OCI-M2 (cell line): ENCODE results near the gene DLEC1.
"Not testable (repeated sequence)": the region's sequence is repeated elsewhere in the genome, so short reads cannot be mapped to it uniquely, and the experiment has no call there.

Experiments used
- DNase-seq: peaks from one replicate; lab custom pipeline; 2025; ENCODE audit not compliant: unreplicated experiment; lab: John Stamatoyannopoulos, UW

DLEC1 gene

DNA sequence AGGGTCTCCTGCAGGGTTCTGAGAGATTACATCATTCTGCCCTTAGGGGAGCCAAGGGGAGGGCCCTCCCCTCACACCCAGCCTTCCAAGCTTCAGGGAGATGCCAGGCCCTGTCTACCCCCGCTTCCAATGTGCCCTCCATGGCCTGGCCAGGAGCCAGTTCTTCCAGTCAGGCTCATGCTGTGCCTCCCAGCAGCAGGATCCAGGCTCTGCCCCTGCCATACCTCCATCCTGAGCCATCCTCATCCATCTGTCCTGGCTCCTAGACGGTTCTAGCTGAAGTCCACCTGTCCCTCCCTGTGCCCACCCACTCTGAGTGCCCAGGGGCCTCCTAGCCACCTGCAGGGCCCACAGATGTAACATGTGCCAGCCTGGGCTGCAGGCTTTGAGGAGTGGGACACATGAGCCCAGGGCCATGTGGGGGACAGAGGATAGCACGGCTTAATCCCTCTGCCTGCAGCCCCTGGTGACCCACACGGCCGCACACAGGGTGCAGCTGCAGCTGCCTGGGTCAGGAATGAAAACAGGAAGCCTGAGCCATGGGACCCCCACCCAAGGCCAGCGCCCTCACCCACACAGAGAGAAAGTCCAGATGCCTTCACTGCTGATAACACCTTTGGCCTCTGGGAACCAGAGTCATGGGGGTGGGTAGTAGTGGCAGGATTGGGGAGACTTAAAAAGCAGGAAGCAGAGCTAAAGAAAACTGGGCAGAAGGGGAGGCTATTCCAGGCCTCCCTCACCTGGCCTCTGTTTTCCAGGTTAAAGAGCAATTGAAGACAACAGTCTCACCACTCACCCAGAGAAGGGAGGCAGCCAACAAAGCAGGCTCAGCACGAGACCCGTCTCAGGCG, 21.3 kb upstream of the DLEC1 start:
- DNase-seq = no peak

DNA sequence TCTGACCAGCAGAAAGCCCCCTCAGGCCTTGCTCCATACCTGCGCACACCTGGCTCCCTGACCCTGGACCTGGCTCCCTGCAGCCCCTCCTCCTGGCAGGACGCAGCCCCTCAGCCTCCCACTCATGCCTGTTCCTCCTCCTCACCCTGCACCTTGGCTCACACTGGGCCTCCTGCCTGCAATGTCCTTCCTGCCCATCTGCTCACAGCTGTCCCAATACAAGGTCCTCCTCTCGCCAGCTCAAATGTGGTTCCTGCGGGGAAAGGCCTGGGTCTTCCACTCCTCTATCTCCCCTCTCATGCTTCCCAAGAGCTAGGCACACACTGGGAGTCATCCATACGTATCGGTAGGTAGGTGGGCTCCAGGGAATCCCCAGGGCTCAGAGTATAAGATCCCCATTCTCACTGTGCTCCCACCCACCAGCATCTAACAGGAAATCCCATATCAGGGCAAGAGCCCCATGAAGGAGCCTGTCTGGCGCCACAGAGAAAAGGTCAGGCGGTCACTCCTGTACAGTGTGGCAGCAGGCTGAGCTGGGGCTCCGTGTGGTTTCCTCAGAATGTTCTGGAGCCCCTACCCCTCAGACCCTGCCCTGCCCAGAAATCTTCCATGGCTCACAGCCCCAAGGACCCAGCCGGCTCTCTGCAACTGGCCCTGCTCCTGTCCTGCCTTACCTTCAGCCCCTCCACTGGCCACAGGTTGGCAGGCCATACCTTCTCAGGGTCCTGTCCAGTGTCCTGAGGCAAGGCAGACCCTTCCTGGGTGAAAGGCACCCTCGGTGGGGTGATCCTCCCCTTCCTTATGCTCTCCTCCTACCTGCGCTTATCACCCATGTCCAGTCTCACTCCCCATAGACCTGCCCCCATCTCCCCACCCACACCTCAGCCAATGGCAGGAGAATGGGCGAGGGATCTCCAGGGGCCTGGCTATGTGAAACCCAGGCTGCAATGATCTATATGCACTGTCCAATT, 20.4 kb upstream of the DLEC1 start:
- DNase-seq = no peak

DNA sequence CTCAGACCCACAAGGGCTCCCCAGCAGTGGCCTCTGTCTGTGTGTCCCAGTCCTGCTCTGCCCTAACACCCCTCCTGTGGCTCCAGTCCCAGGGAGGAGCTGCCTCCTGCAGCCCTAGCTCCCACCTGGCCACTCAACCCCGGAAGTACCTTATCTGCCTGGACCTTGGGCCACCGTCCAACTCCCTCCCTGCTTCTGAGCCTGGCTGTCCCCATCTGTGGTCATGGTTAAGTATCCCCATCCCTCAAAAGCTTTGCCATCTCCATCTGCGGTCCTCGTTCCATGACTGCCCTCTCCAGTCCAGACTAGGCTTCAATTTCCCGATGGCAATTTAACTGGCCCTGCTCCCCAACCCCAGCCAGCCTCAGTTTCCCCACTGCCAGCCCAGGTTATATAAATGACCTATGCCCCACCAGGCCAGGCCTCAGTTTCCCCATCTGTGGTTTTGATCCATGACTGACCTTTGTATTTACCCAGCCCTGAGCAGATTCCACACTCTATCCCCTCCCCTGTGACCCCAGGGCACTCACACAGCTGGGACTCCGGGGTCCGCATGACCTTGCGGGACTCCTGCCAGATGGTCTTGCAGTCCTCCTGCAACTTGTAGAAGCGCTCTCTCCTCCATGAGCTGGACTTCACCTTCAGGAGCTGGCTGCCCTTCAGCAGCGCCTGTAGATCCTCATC, 19.2 kb upstream of the DLEC1 start:
- DNase-seq = no peak

DNA sequence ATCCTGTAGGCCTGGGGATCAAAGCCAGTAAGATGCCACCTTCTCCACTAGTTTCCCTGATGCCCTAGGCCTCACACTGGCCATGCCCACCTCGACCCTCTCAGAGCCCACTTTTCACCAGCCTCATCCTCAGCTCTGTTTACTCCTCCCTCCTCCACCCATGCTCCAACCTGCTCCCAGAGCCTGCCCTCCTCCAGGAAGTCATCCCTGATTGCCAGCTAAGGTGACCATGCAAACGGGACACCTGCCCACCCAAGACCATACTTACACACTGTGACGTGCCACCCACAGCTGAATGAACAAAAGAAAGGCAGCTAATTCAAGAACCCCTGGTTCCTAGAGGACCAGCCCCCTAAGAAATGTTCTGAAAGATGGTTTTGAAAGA, 18.7 kb upstream of the DLEC1 start:
- DNase-seq = no peak

DNA sequence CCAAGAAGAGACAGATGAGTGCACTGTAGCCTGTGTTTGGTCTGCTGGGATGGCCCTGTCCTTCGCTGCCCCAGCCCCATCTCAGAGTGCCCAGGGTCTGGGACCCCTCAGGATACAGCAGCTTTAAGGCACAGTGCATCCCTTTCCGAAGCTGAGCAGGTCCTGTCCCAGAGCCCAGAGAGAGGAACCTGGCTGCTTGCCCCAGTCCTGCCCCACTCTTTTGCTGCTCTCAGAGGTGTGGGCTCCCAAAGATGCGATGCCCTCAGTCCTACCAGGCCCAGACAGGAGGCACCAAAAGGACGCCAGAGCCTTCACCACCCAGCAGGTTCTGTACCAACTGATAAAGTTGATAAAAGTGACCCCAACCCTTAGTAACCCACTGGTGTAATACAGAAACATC, 17.8 kb upstream of the DLEC1 start:
- DNase-seq = no peak

DNA sequence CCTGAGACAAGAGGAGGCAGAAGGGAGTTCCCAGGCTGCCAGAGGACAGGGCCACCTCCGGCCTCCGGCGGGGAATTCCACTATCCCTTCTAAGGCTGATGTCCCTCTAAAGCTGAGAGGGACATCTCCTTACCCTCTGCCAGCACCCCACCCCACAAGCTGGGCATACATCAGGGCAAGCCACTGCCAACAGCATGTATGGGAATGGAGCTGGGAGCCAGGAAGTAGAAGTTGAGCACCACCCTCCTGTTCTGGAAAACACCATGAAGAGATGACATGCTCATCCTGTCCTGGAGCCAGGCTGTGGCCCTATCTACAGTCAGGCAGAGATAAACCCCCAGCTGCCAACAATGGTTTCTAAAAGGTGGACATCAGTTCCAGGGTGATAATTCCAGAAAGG, 16.7 kb upstream of the DLEC1 start:
- no peak for DNase-seq

DNA sequence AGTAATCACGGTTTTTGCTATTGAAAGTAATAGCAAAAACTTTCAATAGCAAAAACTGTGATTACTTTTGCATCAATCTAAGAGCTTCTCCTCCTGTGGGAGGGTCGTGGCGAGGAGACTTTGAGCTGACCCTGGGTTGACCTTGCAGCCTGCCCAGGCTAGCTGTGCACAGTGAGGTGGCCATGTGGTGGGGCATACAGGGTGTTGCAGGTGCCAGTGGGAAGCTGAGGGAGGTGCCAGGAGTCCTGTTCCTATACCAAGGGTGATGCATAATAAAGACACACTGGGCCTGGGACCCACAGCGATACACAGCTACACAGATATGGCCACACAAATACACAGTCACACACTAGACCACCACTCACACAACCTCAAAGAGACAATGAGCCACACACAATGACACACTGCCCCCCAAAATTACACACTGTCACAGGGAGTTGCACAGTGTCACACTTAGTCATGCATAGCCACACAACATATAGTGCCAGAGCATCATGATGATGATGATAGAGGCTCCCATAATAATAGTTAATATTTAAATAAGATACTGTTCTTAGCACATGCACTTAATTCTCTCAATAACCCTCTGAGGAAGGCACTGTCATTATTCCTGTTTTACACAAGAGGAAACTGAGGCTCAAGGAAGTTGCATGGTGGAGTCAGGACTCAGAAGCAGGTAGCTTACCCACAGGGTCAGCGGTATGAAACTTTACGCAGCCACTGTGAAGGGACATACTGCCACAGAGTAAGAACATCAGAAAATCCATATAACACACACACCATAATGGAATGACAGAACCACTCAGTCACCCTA, 15.9 kb upstream of the DLEC1 start:
- no peak for DNase-seq

DNA sequence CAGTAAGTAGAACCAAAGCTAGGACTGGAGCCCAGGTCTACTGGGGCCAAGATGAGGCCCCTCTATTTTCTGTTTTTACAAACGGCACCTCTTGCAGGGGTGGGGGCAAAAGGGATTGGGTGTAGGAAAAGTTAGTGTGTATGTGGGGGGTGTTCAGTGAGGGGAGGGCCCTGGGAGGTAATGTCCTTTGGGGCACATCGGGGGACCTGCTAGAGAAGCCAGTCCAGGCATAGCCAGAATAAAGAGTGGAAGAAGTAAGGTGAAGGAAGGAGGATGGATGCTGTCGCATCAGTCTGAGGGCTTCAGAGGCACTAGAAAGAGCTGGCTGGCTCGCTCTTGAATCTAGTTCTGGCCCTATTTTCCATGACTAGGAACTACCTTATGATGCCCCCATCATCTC, 12.2 kb upstream of the DLEC1 start:
- no peak for DNase-seq

DNA sequence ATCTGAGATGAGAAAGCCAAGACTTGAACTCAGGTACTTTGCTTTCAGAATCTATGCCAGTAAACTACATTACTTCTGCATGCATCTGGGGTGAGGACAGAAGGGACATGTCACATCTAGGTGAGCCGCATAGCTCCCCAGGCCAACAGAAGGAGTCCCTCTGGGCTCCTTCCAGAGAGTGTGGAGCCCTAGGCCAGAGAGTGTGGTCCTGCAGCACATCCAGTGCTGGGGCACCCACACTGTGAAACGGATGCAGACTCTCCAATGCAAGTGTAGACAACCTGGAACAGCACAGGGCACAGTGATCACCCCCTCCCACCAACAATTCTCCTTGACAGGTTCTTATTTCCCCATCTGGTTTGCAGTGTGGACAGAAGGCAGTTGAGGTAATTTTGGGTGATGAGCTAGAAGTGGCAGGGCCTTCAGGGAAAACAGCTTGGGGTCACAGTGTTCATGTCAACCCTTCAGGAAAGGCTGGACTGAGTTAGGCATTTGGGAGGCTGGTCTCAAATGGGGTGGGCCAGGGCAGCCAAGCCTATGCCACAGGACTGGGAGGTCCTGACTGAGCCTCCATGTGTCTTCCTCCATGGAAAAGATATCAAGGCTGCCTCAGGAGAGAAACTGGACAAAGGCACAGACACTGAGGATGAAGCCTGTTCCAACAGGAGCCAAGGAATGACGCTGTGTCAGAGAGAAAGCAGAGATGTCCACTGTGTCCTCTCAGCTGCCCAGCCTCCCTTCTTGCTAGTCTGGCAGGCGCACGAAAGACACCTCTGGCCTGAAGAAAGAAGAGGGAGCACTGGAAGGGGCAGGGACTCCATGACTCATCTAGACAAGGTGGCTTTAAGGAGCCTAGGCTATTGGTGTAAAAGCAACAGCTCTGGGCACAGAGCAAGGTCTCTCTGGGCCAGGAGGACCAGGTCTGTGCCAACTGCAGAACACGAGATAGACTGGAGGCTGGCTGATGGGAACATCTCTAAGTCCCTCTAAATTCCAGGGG, 11.2 kb upstream of the DLEC1 start:
- DNase-seq = no peak

DNA sequence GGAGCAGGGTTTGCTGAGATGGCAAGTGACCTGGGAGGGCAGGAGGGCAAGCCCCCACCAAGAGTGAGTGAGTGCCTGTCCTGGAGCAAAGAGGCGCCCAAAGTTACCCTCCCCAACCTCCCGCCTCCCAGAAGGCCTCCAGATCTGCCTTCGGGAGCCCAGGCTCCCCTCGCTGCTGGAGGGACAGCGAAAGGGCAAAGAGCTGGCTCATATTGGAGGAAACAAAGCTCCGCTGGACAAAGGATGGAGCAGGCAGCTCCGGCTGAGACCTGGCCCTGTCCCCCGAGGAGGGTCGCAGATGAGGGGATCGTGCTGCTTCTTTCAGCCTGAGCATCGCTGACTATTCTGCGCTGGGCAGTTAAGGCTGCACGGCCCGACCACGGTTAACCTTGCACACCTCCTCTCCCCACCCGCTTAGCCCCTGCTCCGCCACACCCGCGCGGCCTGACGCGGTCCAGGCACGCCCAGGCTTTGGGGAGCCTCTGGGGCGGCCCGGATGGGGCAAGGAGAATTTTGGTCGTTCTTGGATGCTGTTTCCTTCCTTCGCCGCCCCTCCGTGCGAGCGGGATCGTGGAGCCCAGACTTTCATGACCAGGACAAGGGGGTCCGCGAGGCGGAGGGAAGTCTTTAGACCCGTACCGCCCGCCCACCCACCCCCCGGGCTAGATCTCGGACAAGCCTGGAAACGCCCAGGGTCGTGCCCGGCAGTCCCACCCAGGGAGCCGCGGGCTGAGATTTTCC, 10.2 kb upstream of the DLEC1 start:
- DNase-seq = no peak

DNA sequence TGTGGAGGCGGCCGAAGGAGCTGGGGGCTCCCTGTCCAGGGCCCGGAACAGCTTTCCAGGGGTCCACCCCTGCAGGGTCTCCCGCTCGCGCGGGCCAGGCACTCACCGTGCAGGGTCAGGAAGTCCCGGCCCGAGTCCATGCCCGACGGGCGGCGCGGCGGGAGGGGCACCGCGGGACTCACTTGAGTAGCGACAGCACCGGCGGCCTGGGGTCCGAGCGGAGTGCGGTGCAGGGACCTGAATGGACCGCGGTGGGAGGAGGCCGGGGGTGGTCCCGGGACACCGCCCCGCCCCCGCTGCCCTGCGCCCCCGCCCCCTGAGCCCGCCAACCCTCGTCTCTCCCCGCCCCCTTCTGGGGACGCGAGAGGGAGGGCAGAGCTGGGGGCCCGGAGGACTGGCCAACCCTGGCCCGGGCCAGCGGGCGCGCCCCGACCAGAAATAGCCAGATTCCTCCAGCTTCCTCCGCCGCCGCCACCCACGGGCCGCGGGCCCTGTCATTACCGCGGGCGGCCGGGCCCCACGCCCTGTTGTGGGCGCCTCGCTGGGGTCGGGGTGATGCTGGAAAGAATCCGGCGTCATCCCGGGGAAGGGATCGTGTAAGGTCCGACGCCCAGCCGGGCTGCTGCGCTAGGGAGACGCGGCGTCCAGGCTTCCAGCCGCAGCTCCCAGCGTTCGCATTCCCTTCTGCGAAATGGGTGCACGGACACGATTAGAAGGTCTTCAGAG, 9.4 kb upstream of the DLEC1 start, which contains the start of gene PLCD1:
PLCD1 (minus strand) TSS at position 243 of the 726 bp plus-strand sequence; CDS start at position 140, 103 bp downstream.
- DNase-seq = no peak

DNA sequence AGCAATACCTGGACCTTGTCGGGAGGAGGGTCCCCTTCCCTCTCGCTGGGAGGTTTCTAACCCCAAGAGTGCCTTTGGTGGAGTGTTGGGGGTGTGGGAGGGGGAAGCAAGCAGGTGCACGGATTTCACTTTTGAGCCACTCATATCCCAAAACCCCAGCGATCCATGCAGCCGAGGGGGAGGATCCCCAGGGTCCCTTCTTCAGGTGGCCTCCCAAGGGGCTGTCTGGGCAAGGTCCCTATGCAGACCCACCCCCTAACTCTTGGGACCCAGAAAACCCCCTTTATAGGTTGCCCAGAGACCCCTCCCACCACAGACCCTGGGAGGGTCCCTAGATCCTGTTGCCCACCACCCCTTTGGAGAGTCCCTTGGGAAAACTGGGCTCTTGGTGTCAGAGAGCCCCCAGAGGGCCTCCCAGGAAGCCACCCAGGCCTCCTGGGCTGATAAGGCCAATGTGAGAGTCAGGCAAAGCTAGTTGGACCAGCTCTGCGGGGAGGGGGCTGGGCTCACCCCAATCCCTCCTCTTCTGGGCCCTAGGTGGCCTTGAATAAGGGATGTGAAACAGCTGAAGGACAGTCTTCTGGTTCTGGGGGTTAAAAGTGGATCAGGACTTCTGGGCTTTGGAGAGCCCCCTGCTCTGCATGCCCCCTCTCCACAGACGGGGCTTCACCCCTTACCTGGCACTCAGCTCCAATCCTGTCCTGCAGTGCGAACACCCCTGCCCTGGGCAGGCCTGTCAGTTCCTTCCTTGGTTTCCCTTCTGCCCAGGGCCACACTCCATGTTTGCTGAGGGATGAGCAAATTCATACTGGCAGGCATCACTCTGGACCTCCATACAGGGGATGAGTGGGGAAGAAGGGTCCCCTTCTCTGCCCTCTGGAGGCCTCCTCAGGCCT, 8.6 kb upstream of the DLEC1 start:
- no peak for DNase-seq

DNA sequence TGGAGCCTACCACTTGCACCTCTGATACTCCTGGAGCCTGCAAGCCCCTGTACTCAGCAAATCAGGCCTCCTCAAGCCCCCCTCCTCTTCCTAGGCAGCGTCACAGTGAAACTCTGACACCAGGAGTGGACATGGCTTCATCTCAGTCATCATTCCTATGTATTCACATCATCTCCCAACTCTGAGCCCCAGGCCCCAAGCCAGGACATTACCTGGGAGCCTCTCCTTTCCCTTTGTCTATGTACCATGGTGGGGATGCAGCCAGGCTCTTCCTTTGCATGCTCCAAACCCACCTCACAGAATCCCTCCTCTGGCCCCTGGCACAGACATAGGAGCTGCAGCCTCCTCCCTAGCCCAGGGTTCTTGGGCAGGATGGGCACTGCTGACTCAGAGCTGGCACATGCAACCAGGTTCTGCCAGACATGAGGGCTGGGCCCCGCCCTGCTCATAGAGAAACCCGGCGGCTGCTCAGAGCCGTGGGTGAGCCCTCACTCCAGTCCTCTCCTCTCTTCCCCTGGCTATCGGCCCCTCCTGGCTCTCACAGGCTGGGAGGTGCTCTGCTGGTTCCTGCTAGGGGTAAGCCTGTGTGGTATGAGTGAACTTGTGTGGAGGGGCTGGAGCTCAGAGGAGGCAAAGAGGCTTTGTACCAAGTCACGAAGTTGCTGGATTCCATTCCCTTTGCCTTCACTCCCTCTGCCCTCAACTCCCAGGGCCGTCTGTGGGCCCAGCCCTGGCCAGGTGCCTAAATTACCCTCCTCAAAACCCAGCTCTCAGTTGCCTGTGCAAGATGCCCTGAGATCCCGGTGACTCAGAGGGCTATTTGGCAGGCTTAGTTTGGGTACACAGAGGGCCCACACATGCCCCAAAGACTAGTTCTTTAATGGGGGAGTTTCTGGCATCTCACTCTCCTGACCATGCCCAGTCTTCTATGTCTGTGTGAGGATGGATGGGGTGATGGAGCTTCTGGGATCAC, 7.7 kb upstream of the DLEC1 start:
- no peak for DNase-seq

DNA sequence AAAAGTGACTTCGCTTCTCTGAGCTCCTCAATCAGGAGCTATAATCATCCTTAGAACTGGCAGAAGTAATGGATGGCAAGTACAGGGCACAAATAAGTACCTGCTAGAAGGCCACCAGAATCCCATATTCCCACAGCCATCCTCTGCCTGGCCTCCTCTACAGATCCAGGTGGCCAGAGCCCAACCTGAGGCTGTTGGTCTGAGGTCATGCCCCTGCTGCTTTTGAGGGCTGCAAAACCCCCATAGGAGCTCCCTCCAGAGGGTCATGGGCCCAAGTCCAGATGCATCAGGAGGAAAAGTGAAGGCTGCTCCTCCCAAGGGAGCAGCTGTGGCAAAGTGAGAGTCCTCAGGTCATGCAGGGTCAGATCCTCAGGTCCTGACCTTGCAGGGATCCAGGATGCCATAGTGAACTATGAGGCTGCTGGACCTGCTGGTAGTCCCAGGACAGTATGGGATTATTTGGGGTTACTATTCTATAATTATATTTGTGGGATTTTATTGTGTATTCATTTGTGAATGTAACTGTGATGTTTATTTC, 6.6 kb upstream of the DLEC1 start:
- no peak for DNase-seq

DNA sequence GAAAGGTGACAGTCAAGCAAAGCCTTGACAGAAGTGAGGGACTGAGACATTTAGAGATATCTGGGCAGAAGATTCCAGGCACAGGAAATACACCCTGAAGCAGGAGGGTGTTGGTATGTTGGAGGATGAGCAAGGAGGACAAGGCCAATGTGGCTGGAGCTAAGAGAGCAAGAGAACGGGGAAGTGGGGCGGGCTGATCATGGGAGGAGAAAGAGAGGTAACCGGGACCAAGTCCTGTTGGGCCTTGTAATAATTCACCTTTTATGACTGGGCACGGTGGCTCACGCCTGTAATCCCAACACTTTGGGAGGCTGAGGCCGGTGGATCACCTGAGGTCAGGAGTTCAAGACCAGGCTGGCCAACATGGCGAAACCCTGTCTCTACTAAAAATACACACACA, 5.4 kb upstream of the DLEC1 start:
- not testable (repeated sequence) for DNase-seq
